GM19463 (cell line): ENCODE data around the gene ENDOU.
A peak's percentile ranks its signal among the peaks of the same experiment; 100 is the strongest.

Experiments
- ATAC-seq: cut with Tn5 transposase; IDR thresholded peaks from one replicate; pipeline ENCODE4 v1.9.1; 2021; ENCODE audit warnings: mild to moderate bottlenecking, moderate library complexity; ENCODE audit not compliant: unreplicated experiment

ENDOU gene

DNA sequence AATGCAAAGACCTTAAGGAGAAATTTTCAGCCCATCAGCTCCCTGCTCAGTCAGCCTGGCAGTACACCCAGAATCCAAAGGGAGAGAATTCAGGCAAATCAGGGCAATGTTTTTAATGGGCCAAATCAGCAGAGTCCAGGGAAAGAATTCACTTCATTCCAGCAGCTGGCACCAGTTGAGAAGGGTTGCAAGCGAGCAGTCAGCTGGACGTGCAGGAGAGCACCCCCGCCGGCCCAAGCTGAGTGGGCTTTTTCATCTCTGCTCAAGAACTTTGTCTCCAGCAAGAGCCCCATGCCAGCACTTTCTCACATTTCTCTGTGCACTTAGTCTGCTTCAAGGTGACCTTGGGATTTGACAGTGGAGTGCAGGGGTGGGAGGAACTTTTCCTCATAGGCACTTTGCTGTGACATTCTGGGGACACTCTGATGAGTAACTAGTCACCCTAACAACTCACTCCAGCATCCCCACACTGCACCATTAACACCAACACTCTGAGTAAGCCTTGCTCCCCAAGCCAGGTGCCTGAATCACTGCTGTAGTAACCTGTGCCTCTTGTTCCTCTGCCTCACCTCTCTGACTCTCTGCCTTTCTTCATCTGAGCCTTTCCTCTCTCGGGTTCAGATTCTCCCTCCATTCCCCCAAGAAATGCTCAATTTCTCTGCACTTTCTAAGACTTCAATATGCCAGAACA lies 2.2 kb downstream of the ENDOU start:
- no peak for ATAC-seq

DNA sequence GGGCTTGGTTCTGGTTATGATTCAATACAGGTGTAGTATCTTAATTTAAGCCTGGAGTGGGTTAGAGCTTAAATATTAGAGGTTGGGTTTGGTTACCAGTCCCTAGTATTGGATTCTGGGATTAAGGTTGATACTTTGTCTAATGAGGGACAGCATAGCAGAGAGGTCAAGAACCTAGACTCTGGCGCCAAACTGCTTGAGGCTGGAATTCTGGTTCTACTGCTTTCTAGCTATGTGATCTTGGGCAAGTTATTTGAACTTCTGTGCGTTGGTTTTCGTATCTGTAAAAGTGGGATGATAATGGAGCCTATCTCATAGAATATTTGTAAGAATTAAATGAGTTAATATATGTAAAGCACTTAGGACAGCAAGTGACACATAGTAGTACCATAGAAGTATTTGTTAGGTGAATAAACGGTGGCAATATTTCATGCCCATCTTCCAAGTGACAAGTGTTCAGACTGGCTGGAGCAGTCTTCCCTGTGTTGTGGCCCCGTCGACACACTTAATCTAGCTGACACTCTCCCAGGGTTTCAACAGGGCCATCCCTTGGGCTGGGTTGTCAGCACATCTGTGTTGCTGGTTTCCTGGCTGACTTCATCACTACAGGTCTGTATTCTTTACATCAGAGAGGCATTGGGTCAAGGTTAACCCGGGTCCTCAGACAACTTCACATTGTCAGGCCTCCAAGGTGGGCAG lies 3.0 kb downstream of the ENDOU start:
- no peak for ATAC-seq

DNA sequence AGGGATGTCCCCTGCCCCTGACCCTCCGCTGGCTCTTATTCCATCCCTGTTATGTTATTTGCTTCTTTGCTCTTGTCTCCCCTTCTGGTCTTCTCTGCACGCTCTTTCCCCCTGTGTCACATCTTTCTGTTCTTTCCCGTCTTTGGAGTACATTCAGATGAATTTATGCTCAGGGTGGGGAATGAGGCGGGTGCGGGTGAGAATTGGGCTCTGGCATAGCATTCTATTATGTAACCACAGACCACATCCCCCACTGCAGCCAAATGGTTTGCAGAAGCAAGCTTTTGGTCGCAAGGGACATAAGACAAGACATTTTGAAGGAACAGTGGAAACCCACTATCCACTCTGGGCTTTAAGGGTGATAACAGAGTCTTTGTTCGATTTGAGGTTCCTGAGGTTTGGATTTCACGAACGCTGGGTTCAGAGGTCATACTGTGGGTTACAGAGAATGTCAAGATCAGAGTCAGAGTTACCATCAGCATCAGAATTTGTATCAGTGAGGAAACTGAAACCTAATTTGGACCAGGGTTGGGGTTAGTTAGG lies 3.8 kb downstream of the ENDOU start:
- ATAC-seq = no peak

DNA sequence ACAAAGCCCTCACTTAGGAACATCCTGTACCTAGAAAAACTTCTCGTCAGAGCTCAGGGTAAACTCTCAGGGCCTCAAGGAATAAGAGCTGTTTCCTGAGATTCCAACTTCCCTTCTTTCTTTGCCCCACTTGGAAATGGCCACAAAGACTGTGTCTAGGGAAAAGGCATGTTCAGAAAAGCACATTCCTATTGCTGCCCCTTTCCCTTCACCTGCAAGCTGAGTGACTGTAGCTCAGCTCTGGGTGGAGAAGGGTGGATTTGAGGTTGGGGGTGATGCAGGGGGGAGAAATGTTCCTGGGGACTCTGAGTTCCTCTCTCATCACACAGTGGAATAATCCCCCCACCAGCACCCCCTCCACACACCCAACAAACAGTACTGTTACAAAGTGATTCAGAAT lies 6.8 kb downstream of the ENDOU start:
- ATAC-seq = no peak

DNA sequence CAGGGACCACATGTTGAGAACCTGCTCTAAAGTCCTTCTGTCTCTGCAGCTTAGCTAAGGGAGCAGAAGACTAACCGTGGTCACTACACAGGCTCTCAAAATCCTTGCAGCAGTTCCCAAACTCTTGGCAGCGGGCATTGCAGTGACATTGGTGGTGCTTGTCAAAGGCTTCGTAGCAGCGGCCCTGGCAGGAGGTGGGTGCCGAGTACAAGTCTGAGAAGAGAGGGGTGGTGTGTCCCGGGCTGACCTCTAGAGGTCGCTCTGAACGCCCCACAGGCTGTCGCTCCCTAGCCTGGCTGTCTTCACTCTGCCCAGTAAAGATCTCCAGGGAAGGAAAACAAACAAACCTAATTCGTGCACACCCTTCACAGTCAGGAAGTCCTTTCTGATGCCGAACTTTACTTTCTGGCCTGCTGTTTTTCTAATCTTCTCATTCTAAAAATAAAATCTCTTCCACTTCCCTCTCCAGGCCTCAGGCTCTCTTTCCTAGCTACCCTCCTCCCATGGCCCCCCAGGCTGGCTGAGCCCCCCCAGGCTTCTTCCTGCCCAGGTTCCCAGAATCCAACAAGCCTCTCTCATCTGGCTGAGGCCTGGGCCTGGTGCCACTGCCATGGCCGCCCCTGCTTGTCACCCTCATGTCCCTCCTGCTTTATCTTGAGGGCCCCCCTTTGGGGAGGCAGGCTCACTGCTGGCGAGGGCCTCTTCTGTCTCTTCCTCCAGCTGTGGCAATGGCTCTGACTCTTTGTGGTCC lies 7.7 kb downstream of the ENDOU start:
- no peak for ATAC-seq

DNA sequence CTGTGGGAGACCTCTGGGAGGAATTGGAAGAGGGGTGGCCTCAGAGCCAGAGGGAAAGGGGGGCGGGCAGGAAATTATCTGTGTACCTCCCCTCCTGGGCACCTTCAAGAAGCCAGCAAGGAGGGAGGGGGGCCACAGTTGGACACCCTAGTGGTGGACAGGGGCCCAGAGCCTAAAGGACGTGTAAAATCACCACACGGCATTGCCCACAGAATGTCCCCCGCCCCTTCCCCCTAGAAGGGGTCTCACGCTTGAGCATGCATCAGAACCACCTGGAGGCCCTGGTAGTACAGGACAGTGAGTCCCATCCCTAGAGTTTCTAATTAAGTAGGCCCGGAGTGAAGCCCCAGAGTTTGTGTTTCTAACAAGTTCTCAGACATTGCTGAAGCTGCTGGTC lies 8.2 kb downstream of the ENDOU start:
- no peak for ATAC-seq

DNA sequence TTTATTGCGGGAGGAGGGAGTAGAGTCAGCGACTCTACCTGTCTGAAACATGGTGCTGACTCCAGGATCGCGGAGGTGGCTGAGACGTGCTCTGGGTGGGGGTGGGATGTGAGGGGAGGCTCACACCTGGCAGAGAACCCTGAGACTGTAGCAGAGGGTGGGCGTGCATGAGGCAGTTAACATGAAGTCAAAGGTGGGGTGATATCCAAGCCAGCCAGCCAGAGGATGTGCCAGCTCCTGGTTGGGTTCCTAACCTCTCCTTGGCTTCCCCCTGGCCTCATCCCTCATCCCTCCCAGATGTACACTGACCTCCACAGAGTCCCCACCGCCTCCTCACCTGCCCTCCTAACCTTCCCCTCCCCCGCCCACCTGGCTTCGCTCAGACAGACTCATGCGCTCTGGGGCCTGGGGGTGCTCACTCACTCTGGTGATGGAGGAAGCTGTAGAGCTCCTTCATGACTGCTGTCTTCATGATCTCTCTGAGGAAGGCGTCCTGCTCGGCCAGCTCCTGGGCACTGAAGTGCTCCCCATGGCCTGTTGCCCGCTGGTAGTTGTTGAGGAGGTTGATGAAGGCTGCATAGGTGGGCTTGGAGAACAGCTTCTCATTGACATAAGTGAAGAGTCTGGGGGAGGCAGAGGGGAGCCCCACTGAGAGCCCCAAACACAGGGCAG lies 9.3 kb downstream of the ENDOU start:
- ATAC-seq = no peak

DNA sequence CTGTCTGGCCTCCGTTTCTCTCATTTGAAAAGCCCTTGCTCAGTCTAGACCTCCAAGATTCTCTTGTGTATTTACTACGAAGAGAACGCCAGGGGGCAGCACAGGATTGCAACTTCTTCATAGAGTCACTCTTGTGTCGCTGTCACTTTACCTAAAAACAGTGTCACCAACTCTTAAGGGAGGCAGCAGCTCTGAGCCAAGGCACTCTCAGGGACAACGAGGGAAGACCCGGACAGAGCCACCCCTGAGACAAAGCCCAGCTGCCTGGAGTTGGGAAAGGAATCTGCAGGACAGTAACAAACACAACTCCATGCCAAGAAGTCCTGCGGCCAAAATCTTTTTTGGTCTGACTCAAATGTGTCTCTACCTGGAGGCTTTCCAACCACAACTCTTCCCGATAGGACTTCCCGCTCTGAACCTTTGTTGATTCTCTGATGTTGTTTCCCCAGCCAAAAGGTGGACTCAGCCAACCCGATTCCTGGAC lies 9.9 kb downstream of the ENDOU start:
- ATAC-seq = peak; percentile 77

DNA sequence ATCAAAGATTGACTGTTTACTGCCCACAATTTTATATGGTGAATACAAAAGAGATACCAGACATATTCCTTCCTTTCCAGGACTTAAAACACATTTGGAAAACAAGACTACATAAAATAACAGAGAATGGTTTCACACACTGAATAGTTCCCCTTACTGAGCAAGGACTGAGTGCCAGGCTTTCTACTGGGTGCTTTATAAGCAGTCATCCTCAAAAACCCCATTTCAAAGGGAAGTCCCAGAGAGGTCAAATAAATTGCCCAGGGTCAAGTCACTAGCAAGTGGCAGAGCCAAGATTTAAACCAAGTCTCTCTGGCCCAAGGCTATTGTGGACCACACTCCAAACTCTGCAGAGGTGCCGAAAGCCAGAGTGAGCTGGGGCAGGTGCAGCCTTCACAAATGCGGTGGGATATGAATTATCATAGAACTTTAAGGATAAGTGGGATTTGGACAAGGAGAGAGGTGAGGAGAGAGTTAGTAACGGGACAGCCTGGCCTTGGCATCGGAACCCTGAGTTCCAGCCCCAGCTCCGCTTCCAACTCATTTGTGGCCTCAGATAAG lies 10.4 kb downstream of the ENDOU start:
- no peak for ATAC-seq

DNA sequence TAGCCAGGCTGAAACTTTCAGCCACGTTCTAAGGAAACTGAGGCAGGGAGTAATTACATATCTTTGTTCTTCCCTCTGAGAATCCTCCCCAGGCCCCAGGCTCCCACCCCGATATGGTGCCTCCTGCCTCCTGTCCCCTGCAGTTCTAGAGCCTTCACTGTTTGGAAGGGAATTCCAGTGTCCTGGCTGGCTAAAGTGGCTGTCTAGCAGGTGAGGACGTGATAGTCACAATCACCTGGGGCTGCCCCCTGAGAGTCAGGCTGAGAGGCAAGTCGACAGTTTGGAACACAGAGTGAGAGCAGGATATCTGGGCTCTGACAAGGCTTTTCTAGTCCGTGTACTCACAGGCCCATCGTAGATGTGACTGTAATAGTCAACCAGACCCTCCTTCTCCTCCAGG lies 13.1 kb downstream of the ENDOU start:
- ATAC-seq = no peak

DNA sequence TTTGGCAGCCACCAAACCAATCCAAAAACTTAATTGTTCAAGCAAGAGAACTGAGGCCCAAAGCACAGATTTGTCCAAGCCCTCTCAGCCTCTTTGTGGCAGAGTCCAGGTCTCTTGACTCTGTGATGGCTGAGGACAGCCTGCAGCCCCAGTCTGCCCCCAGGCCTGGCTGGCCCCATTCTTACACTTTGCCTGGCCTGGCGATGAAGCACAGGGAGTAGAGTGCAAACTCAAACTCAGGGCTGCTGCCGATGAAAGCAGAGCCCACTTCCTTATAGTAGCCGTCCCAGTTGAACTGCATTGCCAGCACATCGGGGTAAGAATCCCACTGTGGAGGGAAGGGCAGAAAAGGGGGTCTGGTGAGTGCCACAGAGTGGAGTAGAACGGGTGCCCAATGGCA lies 13.8 kb downstream of the ENDOU start:
- no peak for ATAC-seq

DNA sequence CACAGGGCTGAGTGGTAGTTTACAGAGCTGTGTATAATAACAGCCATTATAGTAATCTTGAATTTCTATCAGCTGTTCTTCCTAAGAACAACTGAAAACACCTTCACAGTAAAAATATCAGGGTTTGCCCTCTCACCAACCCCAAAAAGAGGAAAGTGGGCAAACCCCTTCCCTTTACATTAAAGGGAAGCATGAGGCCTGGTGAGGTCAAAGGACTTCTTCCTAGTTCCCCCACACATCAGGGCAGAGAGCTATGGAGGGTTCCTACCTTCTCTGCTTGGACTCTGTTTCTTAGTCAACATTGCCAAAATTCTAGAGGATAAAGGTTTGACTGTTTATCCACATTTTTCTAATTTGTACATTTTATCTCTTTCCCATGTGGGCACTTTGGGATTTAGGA lies 15.0 kb downstream of the ENDOU start:
- ATAC-seq = no peak

DNA sequence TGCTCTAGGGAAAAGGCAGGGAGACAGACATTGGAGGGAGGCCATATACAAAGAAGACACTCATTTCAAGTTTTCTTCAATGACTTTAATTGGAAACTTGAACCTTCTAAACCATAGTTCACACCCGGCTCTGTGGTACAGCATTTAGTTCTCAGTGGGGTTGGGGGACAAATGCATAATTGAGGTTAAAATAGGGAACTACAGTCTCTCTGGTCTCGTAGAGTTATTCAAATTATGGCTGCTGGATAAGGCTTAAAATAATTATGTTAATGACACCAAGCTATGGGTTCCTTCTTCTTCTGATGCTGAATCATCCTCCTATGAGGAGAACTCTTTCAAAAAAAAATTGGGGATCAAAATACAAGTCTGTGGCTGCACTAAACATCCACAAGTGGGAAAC lies 15.6 kb downstream of the ENDOU start:
- ATAC-seq = no peak

DNA sequence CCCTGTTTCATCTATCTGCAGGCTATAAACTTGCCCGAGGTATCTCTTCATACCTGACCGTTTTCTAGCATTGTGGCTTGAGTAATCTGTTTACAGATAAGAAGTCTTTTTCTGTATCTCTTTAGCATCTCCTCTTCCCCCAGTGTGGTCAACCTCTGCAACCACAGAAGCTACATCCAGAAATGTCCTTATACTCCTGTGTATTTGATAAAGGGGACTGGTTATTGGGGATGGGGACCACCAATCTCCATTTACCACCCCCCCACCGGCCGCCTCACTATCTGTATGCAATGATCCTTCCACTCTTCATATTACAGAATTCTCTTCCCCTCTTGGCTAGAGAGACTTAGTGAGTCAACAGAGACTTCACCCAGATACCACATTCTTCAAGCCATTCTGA lies 16.1 kb downstream of the ENDOU start:
- no peak for ATAC-seq

DNA sequence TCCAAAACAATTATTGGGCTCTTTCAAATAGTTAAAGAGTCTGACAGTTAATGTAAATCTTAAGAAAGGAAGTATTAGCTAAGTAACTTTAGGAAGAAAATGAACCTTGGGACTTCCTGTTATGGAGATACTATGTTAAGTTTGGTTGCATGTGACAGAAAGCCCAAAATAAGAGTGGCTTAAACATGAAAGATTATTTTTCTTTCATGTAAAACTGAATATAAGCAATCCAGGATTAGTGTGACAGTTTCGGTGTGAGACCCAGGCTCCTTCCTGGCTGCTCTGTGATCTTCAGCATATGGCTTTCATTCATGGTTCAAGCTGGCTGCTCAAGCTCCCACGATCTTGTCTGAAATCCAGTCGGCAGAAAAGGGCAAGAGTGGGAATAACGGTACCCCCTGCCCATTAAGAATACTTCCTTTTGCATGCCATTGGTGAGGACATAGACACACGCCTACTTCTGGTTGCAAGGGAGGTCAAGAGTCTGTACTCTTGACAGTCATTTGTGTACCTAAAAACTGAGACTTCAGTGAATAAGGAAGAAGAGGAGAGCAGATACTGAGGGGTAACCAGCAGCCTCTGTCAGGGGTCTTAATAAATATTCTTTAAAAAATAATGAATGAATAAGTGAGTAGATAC lies 17.3 kb downstream of the ENDOU start:
- no peak for ATAC-seq

DNA sequence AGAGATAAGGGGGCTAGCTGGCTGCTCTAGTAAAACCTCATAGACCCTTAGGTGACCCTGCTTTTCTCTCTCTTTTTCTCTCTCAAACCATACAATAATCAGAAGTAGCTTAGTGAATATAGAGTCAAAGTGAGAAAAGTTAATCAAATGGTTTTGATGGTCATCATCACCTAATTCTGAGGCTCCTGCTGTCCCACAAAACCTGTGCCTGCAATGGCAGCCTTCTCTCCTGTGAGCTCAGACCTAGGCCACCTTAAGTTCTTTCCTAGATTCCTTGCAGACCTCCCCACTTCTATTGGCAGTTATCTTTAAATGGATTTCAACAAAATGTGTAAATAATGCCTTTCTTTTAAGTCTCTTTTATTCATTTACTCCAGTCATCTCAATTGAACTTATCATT lies 17.9 kb downstream of the ENDOU start:
- no peak for ATAC-seq

DNA sequence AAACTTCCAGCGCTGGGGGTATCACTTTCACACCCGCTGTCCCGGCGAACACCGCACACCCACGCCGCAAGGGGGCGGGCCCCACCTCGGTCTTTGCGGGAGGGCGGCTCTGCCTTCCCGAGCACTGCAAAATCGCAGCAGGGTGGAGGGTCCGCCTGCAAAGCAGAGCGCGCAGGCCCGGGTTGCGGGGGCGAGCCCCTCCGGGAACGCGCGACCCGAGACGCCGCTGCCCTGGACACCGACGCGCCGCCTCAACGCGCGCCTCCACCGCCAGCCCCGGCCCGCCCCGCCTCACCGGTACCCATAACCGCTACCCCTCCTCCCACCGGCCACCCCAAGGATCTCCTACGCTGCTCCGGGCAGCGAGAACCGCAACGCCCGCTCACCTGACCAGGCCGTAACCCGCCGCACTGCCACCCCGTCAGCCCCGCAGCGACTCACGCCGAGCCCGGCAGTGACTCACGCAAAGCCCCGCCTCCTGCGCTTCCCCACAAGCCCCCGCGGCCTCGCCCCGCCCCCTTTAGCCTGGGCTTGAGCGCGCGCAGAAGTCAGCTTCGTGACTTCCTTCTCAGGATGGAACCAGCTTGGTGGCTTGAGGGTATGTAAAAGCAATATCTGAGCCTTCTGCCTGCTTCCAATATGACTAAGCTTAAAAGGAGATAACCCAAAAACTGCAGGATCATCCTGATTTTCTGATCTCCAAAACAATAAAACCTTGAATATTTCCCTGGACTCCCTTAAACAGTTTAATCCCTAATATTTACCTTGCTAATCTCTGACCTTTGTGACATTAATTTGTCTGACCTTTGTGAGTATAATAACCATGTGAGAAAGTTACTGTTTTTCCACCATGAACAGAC lies 19.5 kb downstream of the ENDOU start, which contains the start of gene RPAP3:
Gene RPAP3, minus strand, starts transcription at position 465 of the 860 bp plus-strand sequence. CDS start 3,190 bp downstream, outside the sequence.
- ATAC-seq = peak; percentile 81

DNA sequence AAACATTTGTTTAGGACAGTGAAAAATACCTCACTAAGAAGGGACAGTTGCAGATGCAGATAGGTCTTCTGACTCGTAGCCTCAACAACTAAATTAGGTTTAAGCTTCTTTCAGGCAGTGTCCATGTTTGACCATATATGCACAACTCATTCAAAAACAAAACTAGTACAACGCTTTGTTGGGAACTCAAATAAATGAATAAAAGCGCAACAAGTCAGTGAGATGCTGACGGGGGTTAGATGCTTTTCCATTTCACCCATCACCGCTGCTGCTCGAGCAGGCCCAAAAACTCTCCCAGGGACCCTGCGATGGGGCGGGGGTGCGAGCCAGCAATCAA lies 20.1 kb downstream of the ENDOU start:
- no peak for ATAC-seq

DNA sequence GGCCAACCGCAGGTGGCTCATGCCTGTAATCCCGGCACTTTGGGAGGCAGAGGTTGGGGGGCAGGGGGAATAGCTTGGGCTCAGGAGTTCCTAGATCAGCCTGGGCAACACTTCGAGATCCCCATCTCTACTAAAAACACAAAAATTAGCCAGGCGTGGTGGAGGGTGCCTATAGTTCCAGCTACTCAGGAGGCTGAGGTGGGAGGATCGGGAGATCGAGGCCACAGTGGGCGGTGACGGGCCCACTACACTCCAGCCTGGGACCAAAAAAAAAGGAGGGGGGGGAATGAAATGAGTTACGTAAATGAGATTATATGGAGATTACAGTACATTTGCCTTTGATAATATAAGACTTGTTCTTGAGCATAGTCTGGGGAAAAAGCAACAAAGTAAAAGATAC lies 20.6 kb downstream of the ENDOU start:
- ATAC-seq = no peak
